Calu3 (cell line): ENCODE results near the gene TNS1. TPM values are rescaled to one million over a fixed set of nuclear protein-coding genes. Genes with fewer than 3 reads are reported as not detected.

Source experiments
- BruUV-seq: library from RNA; stranded (reverse); fragments of 400-500 nt; replicated peaks from 2 replicates; lab custom pipeline; 2021; lab: Mats Ljungman, UMichigan
- CTCF ChIA-PET: fragments of 300-600 bp; sonication (Branson Sonifier 250); formaldehyde crosslinking; loops from one replicate; lab custom pipeline; 2022; ENCODE audit warnings: antibody characterized with exemption; lab: Charles Lee
- DNase-seq: peaks from one replicate; pipeline ENCODE4 v3.0.0; 2022
- H3K27ac Mint-ChIP-seq: one replicate; pipeline ENCODE4 v1.8.0; 2022; ENCODE audit warnings: mixed read lengths; ENCODE audit not compliant: unreplicated experiment
- H3K27me3 Mint-ChIP-seq: one replicate; pipeline ENCODE4 v1.8.0; 2022; ENCODE audit warnings: mixed read lengths; ENCODE audit not compliant: unreplicated experiment
- H3K36me3 Mint-ChIP-seq: one replicate; pipeline ENCODE4 v1.8.0; 2022; ENCODE audit warnings: mild to moderate bottlenecking, moderate library complexity, mixed read lengths; ENCODE audit not compliant: insufficient read depth, unreplicated experiment
- H3K4me1 Mint-ChIP-seq: one replicate; pipeline ENCODE4 v1.8.0; 2022; ENCODE audit warnings: mild to moderate bottlenecking, low read depth, mixed read lengths; ENCODE audit not compliant: unreplicated experiment
- H3K4me3 Mint-ChIP-seq: one replicate; pipeline ENCODE4 v1.8.0; 2022; ENCODE audit warnings: mild to moderate bottlenecking, low read depth, moderate library complexity, mixed read lengths; ENCODE audit not compliant: unreplicated experiment
- H3K9me3 Mint-ChIP-seq: one replicate; pipeline ENCODE4 v1.8.0; 2022; ENCODE audit warnings: low read depth, mixed read lengths; ENCODE audit not compliant: unreplicated experiment
- CTCF ChIP-seq: fragments of 200-600 bp; IDR thresholded peaks from one replicate; pipeline ENCODE4 v1.8.0; 2022; ENCODE audit warnings: antibody characterized with exemption; ENCODE audit not compliant: unreplicated experiment
- intact Hi-C: fragments of 100-400 bp; cut with micrococcal nuclease; formaldehyde crosslinking; loops from one replicate; pipeline ENCODE4 v1.10.0; 2022; ENCODE audit not compliant: unreplicated experiment
- total RNA-seq: library from RNA; stranded (reverse); gene quantifications from 2 replicates; pipeline ENCODE4 v1.2.3, GENCODE V29; 2022

The TNS1 gene
- total RNA-seq, 1 experiment from 2014 or later: 2.2 TPM

DNA sequence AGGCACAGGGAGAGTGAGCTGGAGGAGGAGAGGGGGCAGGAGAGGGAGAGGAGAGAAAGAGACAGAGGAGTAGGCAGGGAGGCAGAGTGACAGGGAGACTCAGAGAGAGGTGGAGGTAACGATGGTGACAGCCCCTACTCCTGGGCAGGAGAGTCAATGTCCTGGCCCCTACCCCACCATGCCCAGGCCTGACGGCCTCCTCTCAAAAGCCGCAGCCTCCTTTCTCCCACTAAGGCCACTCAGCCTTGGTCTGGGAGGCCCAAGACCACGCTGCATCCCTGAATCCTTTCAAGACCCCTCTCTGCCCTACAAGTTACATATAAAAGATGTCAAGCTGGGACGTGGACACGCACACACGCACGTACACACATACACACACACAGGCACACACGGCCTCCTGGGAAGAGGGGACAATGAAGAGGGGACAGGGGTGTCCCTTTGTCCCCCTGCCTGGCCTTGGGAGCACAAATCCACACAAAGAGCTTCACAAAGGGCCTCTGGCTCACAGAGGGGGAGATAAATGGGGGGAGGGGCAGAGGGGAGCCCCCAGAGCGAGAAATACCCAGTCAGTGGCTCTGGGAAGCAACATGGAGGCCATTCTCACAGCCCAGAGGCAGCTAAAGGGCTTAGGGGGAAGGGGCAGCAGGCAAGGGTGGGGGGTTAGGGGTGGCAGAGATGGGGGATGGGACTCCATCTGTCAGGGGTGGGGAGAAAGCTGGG, 19.5 kb upstream of the TNS1 start:
- CTCF ChIA-PET: interaction anchor here (0.6 kb wide), 1 partner anchor 217 kb away, joined by 7 read pairs; no protein-coding TSS in a partner anchor
- H3K9me3 Mint-ChIP-seq: no peaks in the 10 kb centered on the region
- no peak overlapping the region for H3K4me3 Mint-ChIP-seq
- no peak for TF ChIP-seq CTCF
- H3K27me3 Mint-ChIP-seq: peaks cover 27% of the 10 kb centered on the region
- H3K36me3 Mint-ChIP-seq: no peaks in the 10 kb centered on the region
- no peak overlapping the region for H3K27ac Mint-ChIP-seq
- DNase-seq: no peak
- no peaks in the 10 kb centered on the region for H3K4me1 Mint-ChIP-seq
- no TSS peak for BruUV-seq
- intact Hi-C loops: no loop called here

GRCh38 chr2:218021536-218022071, 18.8 kb upstream of the TNS1 start:
- Mint-ChIP-seq H3K4me3 (no peak overlapping the region), H3K4me1 (no peaks in the 10 kb centered on the region), H3K9me3 (no peaks in the 10 kb centered on the region), H3K27ac (no peak overlapping the region), H3K36me3 (no peaks in the 10 kb centered on the region), H3K27me3 (peaks cover 30% of the 10 kb centered on the region)
- no peak for TF ChIP-seq CTCF
- no TSS peak for BruUV-seq
- no peak for DNase-seq
- CTCF ChIA-PET: no interaction called here
- intact Hi-C loops: no loop called here

GRCh38 chr2:218020966-218021535, 18.3 kb upstream of the TNS1 start:
- Mint-ChIP-seq H3K27ac (no peak overlapping the region), H3K4me3 (no peak overlapping the region), H3K36me3 (no peaks in the 10 kb centered on the region), H3K27me3 (peaks cover 36% of the 10 kb centered on the region), H3K4me1 (no peaks in the 10 kb centered on the region), H3K9me3 (no peaks in the 10 kb centered on the region)
- CTCF ChIA-PET: no interaction called here
- no TSS peak for BruUV-seq
- no peak for DNase-seq
- intact Hi-C loops: no loop called here
- TF ChIP-seq CTCF: no peak

- TF ChIP-seq CTCF: no peak
- Mint-ChIP-seq H3K36me3 (no peaks in the 10 kb centered on the region), H3K9me3 (no peaks in the 10 kb centered on the region), H3K27me3 (peaks cover 43% of the 10 kb centered on the region), H3K4me1 (no peaks in the 10 kb centered on the region), H3K4me3 (no peak overlapping the region), H3K27ac (no peak overlapping the region)
- CTCF ChIA-PET: no interaction called here
- intact Hi-C loops: no loop called here
- no TSS peak for BruUV-seq
- no peak for DNase-seq
Observed at GRCh38 chr2:218020281-218020680, 17.5 kb upstream of the TNS1 start.
